ENCODE measurements around the gene MAPK9.

The MAPK9 gene

GRCh38 chr5:180291943-180292831 lies at the start of gene MAPK9:
TSS of gene MAPK9 (minus strand) at chr5:180292083. CDS start at chr5:180280561, 11,522 bp downstream.
- DNase-seq (ENCODE audit: extremely low read depth in 1 of 2, low read depth in 1 of 2): peak; percentile 60 to 78

GRCh38 chr5:180341595-180341994 lies 49.7 kb upstream of the MAPK9 start:
- no peak for DNase-seq (ENCODE audit: extremely low read depth in 1 of 2, low read depth in 1 of 2)

- no peak for DNase-seq (ENCODE audit: extremely low read depth in 1 of 2, low read depth in 1 of 2)
These were observed 49.0 kb upstream of the MAPK9 start for GRCh38 chr5:180340856-180341255.

DNA sequence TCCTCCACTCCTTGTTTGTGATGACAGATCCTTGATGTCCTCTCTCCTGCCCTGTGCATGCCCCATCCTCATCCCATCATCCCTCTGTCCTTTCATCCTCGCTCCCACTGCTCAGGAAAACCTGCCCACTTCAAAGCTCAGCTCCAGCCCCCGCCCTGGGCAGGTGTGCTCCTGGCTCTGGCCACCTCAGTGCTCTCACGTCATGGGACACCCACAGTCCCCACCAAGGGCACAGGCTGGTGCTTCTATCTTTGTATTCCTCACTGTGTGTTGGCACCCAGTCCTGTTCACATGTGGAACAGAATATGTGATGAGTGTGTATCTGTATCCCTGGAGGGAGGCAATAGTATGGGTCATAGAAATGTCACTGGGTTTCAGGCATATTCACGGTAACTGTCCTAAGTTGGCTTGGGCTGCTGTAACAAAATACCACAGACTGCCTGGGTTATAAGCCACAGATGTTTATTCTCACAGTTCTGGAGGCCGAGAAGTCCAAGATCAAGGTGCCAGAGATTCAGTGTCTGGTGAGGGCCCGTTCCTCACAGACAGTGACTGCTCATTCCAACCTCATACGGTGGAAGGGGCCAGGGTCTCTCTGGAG lies 47.8 kb upstream of the MAPK9 start:
- DNase-seq (ENCODE audit: extremely low read depth in 1 of 2, low read depth in 1 of 2): no peak

- DNase-seq (ENCODE audit: extremely low read depth in 1 of 2, low read depth in 1 of 2): no peak
These were observed 46.3 kb upstream of the MAPK9 start for GRCh38 chr5:180338001-180338707.

DNA sequence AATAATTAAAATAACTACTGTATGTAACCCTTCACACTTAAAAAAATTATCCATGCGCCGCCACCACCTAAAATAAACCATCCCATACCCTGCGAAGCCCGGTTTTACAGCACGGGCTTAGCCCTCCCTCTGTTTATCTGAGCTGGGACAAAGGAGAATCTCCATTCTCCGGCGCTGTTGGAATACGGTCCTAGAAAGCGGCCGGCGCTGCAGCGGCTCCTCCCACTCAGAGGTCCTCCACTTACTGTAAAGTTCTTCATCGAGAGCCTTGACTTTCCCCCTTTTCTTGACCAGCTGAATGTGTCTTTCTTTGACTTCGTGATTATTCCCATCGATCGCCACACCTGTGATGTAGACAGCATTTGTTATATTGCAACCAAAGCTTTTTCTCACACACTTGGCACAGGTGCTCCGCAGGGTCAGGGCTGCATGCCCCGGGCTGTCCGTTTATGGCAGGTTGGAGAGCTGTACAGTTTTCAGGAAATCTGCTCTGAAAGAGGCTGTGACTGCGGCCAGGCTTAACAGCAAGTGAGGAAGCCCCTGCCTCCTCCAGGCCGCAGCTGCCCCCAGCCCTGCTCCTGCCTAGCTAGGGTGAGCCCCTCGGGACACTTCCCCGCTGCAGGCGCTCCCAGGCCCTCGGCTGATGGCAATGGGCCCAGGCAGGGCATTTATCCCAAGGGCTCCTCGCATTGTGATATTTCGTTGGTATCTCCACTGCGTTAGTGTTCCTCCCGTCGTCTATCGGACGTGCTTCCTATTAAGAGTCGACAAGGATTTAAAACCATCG lies 44.5 kb upstream of the MAPK9 start:
- no peak for DNase-seq (ENCODE audit: extremely low read depth in 1 of 2, low read depth in 1 of 2)

- no peak for DNase-seq (ENCODE audit: extremely low read depth in 1 of 2, low read depth in 1 of 2)
These were observed 43.8 kb upstream of the MAPK9 start for GRCh38 chr5:180335614-180336233.

DNA sequence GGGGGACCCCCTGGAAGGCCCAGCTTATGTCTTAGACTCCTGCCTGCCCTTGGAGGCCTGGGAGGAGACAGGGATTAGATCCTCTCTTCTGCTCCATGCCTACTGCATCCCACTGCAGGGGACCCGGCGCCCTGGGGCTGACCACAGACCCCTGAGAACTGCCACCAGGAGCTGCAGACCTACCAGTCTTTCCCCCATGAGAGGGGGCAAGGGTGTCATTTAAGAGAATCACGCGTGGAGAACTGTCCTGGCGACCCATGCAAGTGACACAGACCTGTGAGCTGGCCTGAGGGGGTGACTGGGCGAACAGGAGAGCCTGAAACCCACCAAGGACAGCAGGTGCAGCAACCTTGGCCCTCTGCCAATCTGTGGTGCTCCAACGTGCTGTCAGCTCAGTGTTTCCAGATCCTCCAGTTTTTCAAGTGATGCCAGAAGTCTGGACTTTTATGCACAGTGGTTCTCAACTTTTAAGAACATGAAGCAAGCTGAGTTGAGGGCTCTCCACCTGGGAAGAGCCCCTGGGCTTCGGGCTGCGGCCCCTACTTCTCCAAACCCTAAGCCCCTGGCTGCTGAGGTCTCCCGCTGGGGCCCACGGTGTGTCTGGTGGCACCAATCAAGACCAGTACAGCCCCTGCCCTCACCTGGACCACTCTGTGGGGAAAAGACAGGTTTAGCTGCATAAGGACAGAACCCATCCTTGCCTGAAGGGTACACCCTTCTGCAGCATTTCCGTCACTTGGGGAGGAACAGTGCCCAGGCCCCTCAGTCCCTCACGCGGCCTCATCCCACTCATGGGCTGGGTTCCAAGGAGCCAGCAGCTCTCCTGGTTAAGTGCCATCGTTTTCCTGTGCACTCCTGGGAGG lies 43.1 kb upstream of the MAPK9 start:
- no peak for DNase-seq (ENCODE audit: extremely low read depth in 1 of 2, low read depth in 1 of 2)

DNA sequence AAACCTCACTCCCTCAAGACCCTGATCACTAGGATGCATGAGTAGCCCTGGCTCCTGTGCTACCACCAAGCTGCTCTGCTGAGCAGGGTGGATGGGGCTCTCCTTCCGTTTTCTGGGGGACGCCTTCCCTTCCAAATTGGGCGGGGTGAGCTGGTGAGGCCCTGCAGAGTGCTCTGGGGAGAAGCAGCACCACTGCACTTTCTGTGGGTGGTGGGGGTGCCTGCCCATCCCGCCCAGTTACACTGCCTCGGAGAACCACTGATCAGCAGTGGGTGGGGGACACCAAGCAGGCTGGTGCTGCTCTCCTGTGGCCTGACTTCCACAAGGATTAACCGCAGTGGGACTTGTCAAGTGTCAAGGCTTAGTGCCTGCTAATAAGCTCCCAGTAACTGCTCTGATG lies 42.3 kb upstream of the MAPK9 start:
- DNase-seq (ENCODE audit: extremely low read depth in 1 of 2, low read depth in 1 of 2): no peak

GRCh38 chr5:180333661-180334060 lies 41.8 kb upstream of the MAPK9 start:
- no peak for DNase-seq (ENCODE audit: extremely low read depth in 1 of 2, low read depth in 1 of 2)

GRCh38 chr5:180332861-180333260 lies 41.0 kb upstream of the MAPK9 start:
- DNase-seq (ENCODE audit: extremely low read depth in 1 of 2, low read depth in 1 of 2): no peak

- DNase-seq (ENCODE audit: extremely low read depth in 1 of 2, low read depth in 1 of 2): no peak
These were observed 40.2 kb upstream of the MAPK9 start for GRCh38 chr5:180332051-180332517.

GRCh38 chr5:180331647-180331950 lies 39.7 kb upstream of the MAPK9 start:
- no peak for DNase-seq (ENCODE audit: extremely low read depth in 1 of 2, low read depth in 1 of 2)

GRCh38 chr5:180330810-180331646 lies 39.1 kb upstream of the MAPK9 start:
- DNase-seq (ENCODE audit: extremely low read depth in 1 of 2, low read depth in 1 of 2): no peak

- DNase-seq (ENCODE audit: extremely low read depth in 1 of 2, low read depth in 1 of 2): no peak
These were observed 38.4 kb upstream of the MAPK9 start for GRCh38 chr5:180330270-180330648.

DNA sequence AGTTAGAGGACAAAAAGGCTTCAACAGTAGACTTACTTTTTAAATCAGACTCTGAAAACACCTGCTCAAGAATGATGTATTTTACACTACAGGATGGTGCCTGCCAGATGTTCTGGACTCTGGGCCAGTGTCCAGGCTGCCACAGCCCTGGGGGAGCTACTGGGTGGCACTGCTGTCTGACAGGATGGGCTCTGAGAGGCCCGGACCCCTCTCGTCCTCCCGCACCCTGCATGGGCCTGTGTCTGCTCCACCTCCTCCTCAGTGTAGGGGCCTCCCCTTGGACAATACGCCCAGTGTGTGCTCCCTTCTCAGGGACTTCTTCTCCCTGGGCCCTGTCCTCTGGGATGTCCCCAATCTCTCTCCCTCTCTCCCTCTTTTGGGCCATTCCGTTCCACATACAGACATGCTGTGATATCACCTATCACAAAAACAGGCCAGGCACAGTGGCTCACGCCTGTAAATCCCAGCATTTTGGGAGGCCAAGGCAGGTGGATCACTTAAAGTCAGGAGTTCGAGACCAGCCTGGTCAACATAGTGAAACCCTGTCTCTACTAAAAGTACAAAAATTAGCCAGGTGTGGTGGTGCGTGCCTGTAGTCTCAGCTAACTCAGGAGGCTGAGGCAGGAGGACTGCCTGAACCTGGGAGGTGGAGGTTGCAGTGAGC lies 37.9 kb upstream of the MAPK9 start:
- DNase-seq (ENCODE audit: extremely low read depth in 1 of 2, low read depth in 1 of 2): no peak

DNA sequence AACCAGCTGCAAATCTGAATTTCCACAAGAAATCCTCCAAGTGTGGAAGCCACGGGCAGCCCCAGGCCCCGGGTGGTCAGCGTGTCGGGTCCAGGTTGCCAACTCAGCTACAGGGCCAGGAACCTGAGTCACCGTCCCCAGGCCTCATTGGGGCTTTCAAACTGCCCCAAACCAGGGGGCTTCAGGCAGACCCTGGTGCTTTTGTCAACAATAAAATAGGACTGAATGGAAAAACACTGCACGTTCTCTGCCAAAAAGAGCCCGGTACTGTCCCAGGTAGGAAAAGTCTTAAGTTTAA lies 37.2 kb upstream of the MAPK9 start:
- DNase-seq (ENCODE audit: extremely low read depth in 1 of 2, low read depth in 1 of 2): no peak
